Measurements from ENCODE around the gene DLG3.

DNA sequence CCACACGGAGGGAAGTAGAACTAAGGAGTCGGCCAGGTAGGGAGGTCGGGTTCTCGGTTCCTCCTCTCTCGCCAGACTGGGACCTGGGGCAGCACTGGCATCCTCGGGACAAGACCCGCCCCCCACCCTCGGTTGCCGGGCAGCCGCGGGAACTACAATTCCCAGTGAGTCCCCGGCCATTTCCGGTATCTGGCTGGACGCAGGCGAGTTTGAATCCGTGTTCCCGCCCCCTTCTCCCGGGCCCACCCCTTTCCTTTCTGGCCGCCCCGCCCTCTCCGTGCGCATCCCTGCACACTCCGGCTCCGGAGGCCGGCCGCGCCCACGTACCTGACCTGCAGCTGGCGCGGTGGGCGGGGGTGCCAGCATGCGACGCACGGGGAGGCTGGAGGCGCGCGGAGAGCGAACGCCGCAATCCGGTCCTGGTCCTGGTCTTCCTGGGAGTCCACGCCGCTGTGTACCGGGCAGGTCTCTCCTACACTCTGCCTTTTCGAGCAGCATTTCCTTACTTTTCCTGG, 10.2 kb upstream of the DLG3 start:
- TF ChIP-seq EZH2 (IDR thresholded peaks at IDR 0.05) (no peak), POLR2AphosphoS5 (IDR thresholded peaks at IDR 0.05; ENCODE audit: borderline replicate concordance, low read depth, low read length) (no peak)
